OCI-LY3 (cell line): ENCODE measurements around the gene PERM1.

Source experiments
- H2AFZ ChIP-seq: fragments of 200-600, 300-600 bp; shearing (Covaris generic); 2 replicates; pipeline ENCODE4 v1.6.0; 2014; ENCODE audit warnings: antibody characterized with exemption, low read depth, low read length
- H3K27ac ChIP-seq: fragments of 200-600, 300-600 bp; sonication (generic); 2 replicates; pipeline ENCODE4 v1.5.1; 2014; ENCODE audit warnings: mild to moderate bottlenecking, low read length, moderate library complexity, mixed read lengths
- H3K27me3 ChIP-seq: fragments of 200-600, 300-600 bp; sonication (generic); 2 replicates; pipeline ENCODE4 v1.6.1; 2014; ENCODE audit warnings: low read depth, low read length, mixed read lengths
- H3K36me3 ChIP-seq: fragments of 200-600, 300-600 bp; sonication (generic); replicated peaks from 2 replicates; pipeline ENCODE3; 2014; ENCODE audit warnings: low read depth, low read length, mixed read lengths
- H3K4me1 ChIP-seq: fragments of 300-600, 200-600 bp; sonication (generic); 2 replicates; pipeline ENCODE4 v1.6.1; 2014; ENCODE audit warnings: low read length, mixed read lengths
- H3K4me2 ChIP-seq: fragments of 200-600, 300-600 bp; sonication (generic); 2 replicates; pipeline ENCODE4 v1.6.1; 2014; ENCODE audit warnings: low read length, mixed read lengths
- H3K4me3 ChIP-seq: fragments of 300-600, 200-600 bp; sonication (generic); 2 replicates; pipeline ENCODE4 v1.5.1; 2014; ENCODE audit warnings: antibody characterized with exemption, mild to moderate bottlenecking, low read length, moderate library complexity
- H3K79me2 ChIP-seq: fragments of 300-600, 200-600 bp; shearing (Covaris generic); 2 replicates; pipeline ENCODE4 v1.6.1; 2014; ENCODE audit warnings: mild to moderate bottlenecking, low read length, mixed read lengths
- H3K9ac ChIP-seq: fragments of 300-600, 200-600 bp; shearing (Covaris generic); 2 replicates; pipeline ENCODE4 v1.6.0; 2014; ENCODE audit warnings: mild to moderate bottlenecking, low read length, moderate library complexity
- H3K9me3 ChIP-seq: fragments of 200-600, 300-600 bp; shearing (Covaris generic); 2 replicates; pipeline ENCODE4 v1.6.1; 2014; ENCODE audit warnings: low read length, mixed read lengths; ENCODE audit not compliant: insufficient read depth
- H4K20me1 ChIP-seq: fragments of 200-600, 300-600 bp; sonication (generic); 2 replicates; pipeline ENCODE4 v1.6.1; 2016; ENCODE audit warnings: low read length, mixed read lengths; ENCODE audit not compliant: insufficient read depth
- CTCF ChIP-seq: fragments of 200-600, 300-600 bp; sonication (generic); IDR thresholded peaks from 2 replicates; pipeline ENCODE4 v1.5.1; 2014; ENCODE audit warnings: antibody characterized with exemption, low read length, low read depth
- EZH2phosphoT487 ChIP-seq: fragments of 200-600 bp; shearing (Covaris generic); IDR thresholded peaks from 2 replicates; pipeline ENCODE4 v1.6.1; 2018; ENCODE audit warnings: antibody characterized with exemption, mixed run types, low read depth

PERM1 gene

GRCh38 chr1:972726-973458, 9.0 kb downstream of the PERM1 start:
- H3K4me1 ChIP-seq: no peaks in the 10 kb centered on the region
- no peaks in the 10 kb centered on the region for H3K36me3 ChIP-seq
- H3K9ac ChIP-seq: no peak overlapping the region
- no peak overlapping the region for H3K27ac ChIP-seq
- no peak overlapping the region for H3K4me2 ChIP-seq
- TF ChIP-seq CTCF: no peak
- no peak for TF ChIP-seq EZH2phosphoT487
- H3K9me3 ChIP-seq: no peaks in the 10 kb centered on the region
- no peaks in the 10 kb centered on the region for H4K20me1 ChIP-seq
- peaks cover 4% of the 10 kb centered on the region; the same call in 1 of the 2 replicates for H3K27me3 ChIP-seq
- no peaks in the 10 kb centered on the region for H3K79me2 ChIP-seq
- no peak overlapping the region for H3K4me3 ChIP-seq
- no peak overlapping the region for H2AFZ ChIP-seq

- peaks cover 4% of the 10 kb centered on the region; the same call in 1 of the 2 replicates for H3K27me3 ChIP-seq
Observed at GRCh38 chr1:971751-972506, 10.0 kb downstream of the PERM1 start.

GRCh38 chr1:970973-971730, 10.7 kb downstream of the PERM1 start:
- H3K27ac ChIP-seq: no peak overlapping the region
- no peak overlapping the region for H3K9ac ChIP-seq
- no peak overlapping the region for H2AFZ ChIP-seq
- H3K27me3 ChIP-seq: peaks cover 4% of the 10 kb centered on the region; the same call in 1 of the 2 replicates
- peaks cover 5% of the 10 kb centered on the region; the same call in 1 of the 2 replicates for H3K4me1 ChIP-seq
- no peaks in the 10 kb centered on the region for H3K36me3 ChIP-seq
- H3K79me2 ChIP-seq: no peaks in the 10 kb centered on the region
- no peak overlapping the region for H3K4me3 ChIP-seq
- no peaks in the 10 kb centered on the region for H4K20me1 ChIP-seq
- H3K4me2 ChIP-seq: no peak overlapping the region
- no peak for TF ChIP-seq EZH2phosphoT487
- TF ChIP-seq CTCF: no peak
- H3K9me3 ChIP-seq: no peaks in the 10 kb centered on the region

More at GRCh38 chr1:971751-972506, 10.0 kb downstream of the PERM1 start:
- no peaks in the 10 kb centered on the region for H3K36me3 ChIP-seq
- H3K9ac ChIP-seq: no peak overlapping the region
- no peaks in the 10 kb centered on the region for H4K20me1 ChIP-seq
- H2AFZ ChIP-seq: no peak overlapping the region
- no peak overlapping the region for H3K4me3 ChIP-seq
- H3K27ac ChIP-seq: no peak overlapping the region
- H3K9me3 ChIP-seq: no peaks in the 10 kb centered on the region
- H3K4me2 ChIP-seq: no peak overlapping the region
- H3K4me1 ChIP-seq: peaks cover 5% of the 10 kb centered on the region; the same call in 1 of the 2 replicates
- no peak for TF ChIP-seq EZH2phosphoT487
- TF ChIP-seq CTCF: no peak
- no peaks in the 10 kb centered on the region for H3K79me2 ChIP-seq
